Stomach (tissue), 9 donors: ENCODE data around the gene UGT1A8. TPM values are rescaled to one million over a fixed set of nuclear protein-coding genes. Genes with fewer than 3 reads are reported as not detected.

Experiments
- DNase-seq, 2 donors: peaks; one replicate each; pipeline versions ENCODE4 v3.0.0 to v3.0.0-alpha.2; 2013 to 2019
- H3K27ac ChIP-seq, 5 donors: fragments of 200-600 bp in 4 of 5; sonication (generic) in 4 of 5; one replicate each; pipeline ENCODE4 v1.5.1; 2013 to 2019; ENCODE audit warnings: mild to moderate bottlenecking in 1 of 5, moderate library complexity in 1 of 5
- H3K27me3 ChIP-seq, 3 donors: fragments of 200-600 bp; sonication (generic); one replicate each; pipeline ENCODE4 v1.5.1; 2017 to 2019; ENCODE audit warnings: mixed run types in 1 of 3
- H3K36me3 ChIP-seq, 4 donors: fragments of 200-600 bp; sonication (generic); 1 replicate in 3 of 4; 2 replicates in 1 of 4; pipeline ENCODE4 v1.5.1; 2016 to 2019
- H3K4me1 ChIP-seq, 4 donors: fragments of 200-600 bp; sonication (generic); one replicate each; pipeline ENCODE4 v1.5.1; 2016 to 2019
- H3K4me3 ChIP-seq, 4 donors: fragments of 200-600 bp; sonication (generic) in 3 of 4; one replicate each; pipeline ENCODE4 v1.5.1; 2016 to 2019; ENCODE audit warnings: mild to moderate bottlenecking in 1 of 4
- H3K9me3 ChIP-seq, 4 donors: fragments of 200-600 bp; sonication (generic); one replicate each; pipeline ENCODE4 v1.5.1; 2016 to 2019
- EP300 ChIP-seq: sonication (generic); formaldehyde crosslinking; IDR thresholded peaks from one replicate; pipeline ENCODE4 v1.6.1; 2017; ENCODE audit warnings: antibody characterized with exemption
- POLR2A ChIP-seq, 4 donors: fragments of 450-650 bp; IDR thresholded peaks; one replicate each; pipeline ENCODE4 v1.6.1; 2016; ENCODE audit warnings: antibody characterized with exemption in 4 of 4, control low read depth in 2 of 4, mild to moderate bottlenecking in 1 of 4, moderate library complexity in 1 of 4
- POLR2AphosphoS5 ChIP-seq, 3 donors: sonication (generic); formaldehyde crosslinking; IDR thresholded peaks; one replicate each; pipeline ENCODE4 v1.6.1; 2016; ENCODE audit warnings: antibody characterized with exemption in 3 of 3
- WGBS, 5 donors: extraction: QIAGEN DNeasy Blood & Tissue Kit in 3 of 5; methylation state at CpG; one replicate each; pipeline versions ENCODE4 v1.1.5 to v1.1.7; 2013 to 2018; 5-methylcytosine and 5-hydroxymethylcytosine counted together
- intact Hi-C: fragments of 100-400 bp; cut with DNase I; formaldehyde crosslinking; loops from one replicate; pipeline ENCODE4 v1.15.1; 2023; ENCODE audit warnings: low total_unique reads
- polyA plus RNA-seq, 3 donors: library from polyadenylated mRNA; stranded (reverse); fragments of 200-250 nt; gene quantifications; one replicate each; pipeline ENCODE4 v1.2.3, GENCODE V29; 2013
- total RNA-seq, 5 donors: library from RNA; depleted of rRNA; stranded (reverse); fragments of >200 nt; gene quantifications; one replicate each; pipeline versions ENCODE4 v1.1.0 to v1.2.3, GENCODE V29; 2014 to 2016
- TF ChIP-seq, protein P1 (sequence below), 7 experiments: fragments of 450-650 bp in 4 of 7; fragments of 200-600 bp in 3 of 7; sonication (generic) in 3 of 7; IDR thresholded peaks; one replicate each; pipeline ENCODE4 v1.5.1; 2016 to 2019; ENCODE audit warnings: antibody characterized with exemption in 7 of 7, control low read depth in 2 of 7, mild to moderate bottlenecking in 1 of 7
- donor health status: healthy with polysubstance abuse.
- donor health status: Bipolar disorder and iron deficiency.
- donor health status: healthy.

UGT1A8 gene
- total and polyA plus RNA-seq, 8 donors: 2.3 to 7.2 TPM; not detected in 6

- H3K27me3 ChIP-seq: no peaks in the 10 kb centered on the region
- peaks cover 6 to 24% (median 11%) of the 10 kb centered on the region in 4 donors for H3K4me1 ChIP-seq
- intact Hi-C loops: no loop called here
- TF ChIP-seq POLR2AphosphoS5 (IDR thresholded peaks at IDR 0.05): no peak
- TF ChIP-seq EP300: no peak
- no peak for TF ChIP-seq POLR2A (IDR thresholded peaks at IDR 0.05)
- TF ChIP-seq, protein P1, sequence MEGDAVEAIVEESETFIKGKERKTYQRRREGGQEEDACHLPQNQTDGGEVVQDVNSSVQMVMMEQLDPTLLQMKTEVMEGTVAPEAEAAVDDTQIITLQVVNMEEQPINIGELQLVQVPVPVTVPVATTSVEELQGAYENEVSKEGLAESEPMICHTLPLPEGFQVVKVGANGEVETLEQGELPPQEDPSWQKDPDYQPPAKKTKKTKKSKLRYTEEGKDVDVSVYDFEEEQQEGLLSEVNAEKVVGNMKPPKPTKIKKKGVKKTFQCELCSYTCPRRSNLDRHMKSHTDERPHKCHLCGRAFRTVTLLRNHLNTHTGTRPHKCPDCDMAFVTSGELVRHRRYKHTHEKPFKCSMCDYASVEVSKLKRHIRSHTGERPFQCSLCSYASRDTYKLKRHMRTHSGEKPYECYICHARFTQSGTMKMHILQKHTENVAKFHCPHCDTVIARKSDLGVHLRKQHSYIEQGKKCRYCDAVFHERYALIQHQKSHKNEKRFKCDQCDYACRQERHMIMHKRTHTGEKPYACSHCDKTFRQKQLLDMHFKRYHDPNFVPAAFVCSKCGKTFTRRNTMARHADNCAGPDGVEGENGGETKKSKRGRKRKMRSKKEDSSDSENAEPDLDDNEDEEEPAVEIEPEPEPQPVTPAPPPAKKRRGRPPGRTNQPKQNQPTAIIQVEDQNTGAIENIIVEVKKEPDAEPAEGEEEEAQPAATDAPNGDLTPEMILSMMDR (IDR thresholded peaks at IDR 0.05): no peak
- H3K9me3 ChIP-seq: no peaks in the 10 kb centered on the region
- WGBS, 5 donors: 85 to 94% (median 92%) methylated on average over 5 of the region's 5 CpGs
- H3K36me3 ChIP-seq: no peaks in the 10 kb centered on the region
- H3K27ac ChIP-seq: peak overlapping the region in 3 of 5 donors; percentile 54 to 73 (median 56)
- DNase-seq: no peak
- H3K4me3 ChIP-seq: no peak overlapping the region
Measured at GRCh38 chr2:233708942-233709341, 91.5 kb downstream of the UGT1A8 start.

GRCh38 chr2:233711312-233712008 is 94.0 kb downstream of the UGT1A8 start:
- DNase-seq: peak; percentile 88
- TF ChIP-seq POLR2AphosphoS5 (IDR thresholded peaks at IDR 0.05) (peak in 1 of 3 donors; percentile 53), POLR2A (IDR thresholded peaks at IDR 0.05) (no peak)
- TF ChIP-seq, protein P1 (IDR thresholded peaks at IDR 0.05): peak in 6 of 7 experiments; percentile 20 to 85 (median 78)
- no peaks in the 10 kb centered on the region for H3K27me3 ChIP-seq
- H3K4me1 ChIP-seq: peaks cover 6 to 24% (median 8%) of the 10 kb centered on the region in 4 donors
- H3K27ac ChIP-seq: no peak overlapping the region
- no peaks in the 10 kb centered on the region for H3K9me3 ChIP-seq
- WGBS, 5 donors: 30 to 39% (median 36%) methylated on average over 9 to 11 of the region's 11 CpGs
- H3K4me3 ChIP-seq: no peak overlapping the region
- H3K36me3 ChIP-seq: no peaks in the 10 kb centered on the region
- intact Hi-C loops: no loop called here

DNA sequence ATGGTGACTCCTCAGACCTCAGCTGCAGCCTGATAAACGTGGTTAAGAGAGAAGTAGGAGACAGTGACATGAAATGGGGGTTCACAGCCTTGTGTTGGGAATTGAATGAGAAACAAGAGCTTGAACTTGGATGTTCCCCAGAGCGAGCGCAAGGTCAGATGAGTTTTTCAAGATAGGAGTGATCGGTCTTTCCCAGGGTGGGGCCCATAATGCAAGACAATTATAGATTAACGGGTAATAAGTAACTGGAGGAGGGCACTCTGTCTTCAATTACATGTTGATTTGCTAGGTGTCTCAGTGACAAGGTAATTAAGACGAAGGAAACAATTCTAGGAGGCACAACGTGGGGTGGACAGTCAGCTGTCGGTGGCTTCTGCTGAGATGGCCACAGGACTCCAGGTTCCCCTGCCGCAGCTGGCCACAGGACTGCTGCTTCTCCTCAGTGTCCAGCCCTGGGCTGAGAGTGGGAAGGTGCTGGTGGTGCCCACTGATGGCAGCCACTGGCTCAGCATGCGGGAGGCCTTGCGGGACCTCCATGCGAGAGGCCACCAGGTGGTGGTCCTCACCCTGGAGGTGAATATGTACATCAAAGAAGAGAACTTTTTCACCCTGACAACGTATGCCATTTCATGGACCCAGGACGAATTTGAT is 95.3 kb downstream of the UGT1A8 start, which contains the start of gene UGT1A5:
UGT1A5 (plus strand) TSS at position 297 of the 651 bp plus-strand sequence; CDS start at position 382, 85 bp downstream.
- H3K36me3 ChIP-seq: no peaks in the 10 kb centered on the region
- intact Hi-C loops: no loop called here
- peaks cover 0 to 12% (median 5%) of the 10 kb centered on the region in 4 donors for H3K4me1 ChIP-seq
- H3K27ac ChIP-seq: no peak within 1 kb of the TSS
- no peak for TF ChIP-seq POLR2AphosphoS5 (IDR thresholded peaks at IDR 0.05)
- TF ChIP-seq EP300: no peak
- TF ChIP-seq, protein P1 (IDR thresholded peaks at IDR 0.05): no peak
- no peak for TF ChIP-seq POLR2A (IDR thresholded peaks at IDR 0.05)
- H3K4me3 ChIP-seq: no peak within 1 kb of the TSS
- H3K27me3 ChIP-seq: peaks cover 0 to 4% (median 0%) of the 10 kb centered on the region in 3 donors
- no peak for DNase-seq
- 78 to 88% (median 83%) methylated on average over 14 of the region's 14 CpGs for WGBS, 5 donors
- no peaks in the 10 kb centered on the region for H3K9me3 ChIP-seq

GRCh38 chr2:233713262-233713615 is 95.8 kb downstream of the UGT1A8 start:
- H3K27me3 ChIP-seq: peaks cover 0 to 4% (median 0%) of the 10 kb centered on the region in 3 donors
- intact Hi-C loops: no loop called here
- no peaks in the 10 kb centered on the region for H3K9me3 ChIP-seq
- no peak overlapping the region for H3K4me3 ChIP-seq
- H3K27ac ChIP-seq: no peak overlapping the region
- no peaks in the 10 kb centered on the region for H3K36me3 ChIP-seq
- DNase-seq: no peak
- WGBS, 5 donors: 75 to 90% (median 81%) methylated on average over 7 of the region's 7 CpGs
- no peak for TF ChIP-seq POLR2A (IDR thresholded peaks at IDR 0.05)
- no peak for TF ChIP-seq EP300
- TF ChIP-seq, protein P1 (IDR thresholded peaks at IDR 0.05): no peak
- no peak for TF ChIP-seq POLR2AphosphoS5 (IDR thresholded peaks at IDR 0.05)
- H3K4me1 ChIP-seq: peaks cover 0 to 10% (median 3%) of the 10 kb centered on the region in 4 donors
